SK-N-MC (cell line): ENCODE measurements around the gene KRTAP9-3.

ENCODE experiments used
- EZH2 ChIP-seq: fragments of 200-600 bp; sonication (generic); IDR thresholded peaks from one replicate; pipeline ENCODE4 v1.6.1; 2017; ENCODE audit warnings: antibody characterized with exemption
- POLR2AphosphoS5 ChIP-seq: IDR thresholded peaks from 2 replicates; pipeline ENCODE4 v1.6.1; 2012; ENCODE audit warnings: mild to moderate bottlenecking, low read depth, low read length, borderline replicate concordance

GRCh38 chr17:41264599-41264998 is 32.4 kb downstream of the KRTAP9-3 start:
- no peak for TF ChIP-seq EZH2
- TF ChIP-seq POLR2AphosphoS5 = no peak
